ENCODE data around the gene EML5.
"Not testable (repeated sequence)": the region's sequence is repeated elsewhere in the genome, so short reads cannot be mapped to it uniquely, and the experiment has no call there.

EML5 gene

DNA sequence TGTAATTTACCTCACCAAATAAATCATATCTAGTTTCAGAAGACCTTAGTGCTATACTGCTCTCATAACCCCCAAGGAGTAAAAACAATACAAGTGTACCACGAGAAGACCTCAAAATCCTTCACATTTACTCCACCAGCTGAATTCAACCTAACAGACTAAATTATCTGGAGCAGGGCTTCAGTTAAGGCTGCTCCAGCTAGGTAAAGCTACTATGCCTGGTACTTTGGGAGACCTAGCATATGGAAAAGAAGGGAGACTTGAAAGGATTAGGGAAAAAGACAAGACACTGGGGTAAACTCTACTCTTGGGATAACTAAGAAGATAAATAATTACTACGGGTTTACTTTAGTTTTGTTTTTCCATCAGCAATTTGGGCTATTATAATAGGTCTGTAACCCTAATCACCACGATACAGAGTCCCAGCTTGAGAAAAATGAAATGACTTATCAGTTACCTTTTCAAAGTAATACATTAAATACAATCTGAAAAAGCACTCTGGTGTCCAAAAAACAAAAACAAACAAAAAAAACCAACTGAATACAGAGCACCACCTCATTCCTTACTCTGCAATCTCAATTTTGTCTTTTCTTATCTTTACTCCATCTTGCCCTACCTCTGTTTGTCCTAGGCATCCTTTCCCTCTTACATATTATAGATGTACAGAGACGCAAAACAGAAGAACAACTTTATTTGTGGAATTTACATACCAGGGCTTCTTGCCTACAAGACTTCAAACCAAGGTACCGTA is 2.1 kb downstream of the EML5 start:
- H3K9me3 ChIP-seq (ENCODE audit: control insufficient read depth, low read length), result no peaks in the 10 kb centered on the region
- H3K36me3 ChIP-seq (ENCODE audit: control insufficient read depth, insufficient read depth, low read length), result no peaks in the 10 kb centered on the region
- peaks cover 5% of the 10 kb centered on the region for H3K4me1 ChIP-seq
- no peak overlapping the region for H3K4me3 ChIP-seq (ENCODE audit: low read depth, low read length)
- H2AFZ ChIP-seq, result no peak overlapping the region
- H3K79me2 ChIP-seq, result no peaks in the 10 kb centered on the region
- TF ChIP-seq, protein P1, sequence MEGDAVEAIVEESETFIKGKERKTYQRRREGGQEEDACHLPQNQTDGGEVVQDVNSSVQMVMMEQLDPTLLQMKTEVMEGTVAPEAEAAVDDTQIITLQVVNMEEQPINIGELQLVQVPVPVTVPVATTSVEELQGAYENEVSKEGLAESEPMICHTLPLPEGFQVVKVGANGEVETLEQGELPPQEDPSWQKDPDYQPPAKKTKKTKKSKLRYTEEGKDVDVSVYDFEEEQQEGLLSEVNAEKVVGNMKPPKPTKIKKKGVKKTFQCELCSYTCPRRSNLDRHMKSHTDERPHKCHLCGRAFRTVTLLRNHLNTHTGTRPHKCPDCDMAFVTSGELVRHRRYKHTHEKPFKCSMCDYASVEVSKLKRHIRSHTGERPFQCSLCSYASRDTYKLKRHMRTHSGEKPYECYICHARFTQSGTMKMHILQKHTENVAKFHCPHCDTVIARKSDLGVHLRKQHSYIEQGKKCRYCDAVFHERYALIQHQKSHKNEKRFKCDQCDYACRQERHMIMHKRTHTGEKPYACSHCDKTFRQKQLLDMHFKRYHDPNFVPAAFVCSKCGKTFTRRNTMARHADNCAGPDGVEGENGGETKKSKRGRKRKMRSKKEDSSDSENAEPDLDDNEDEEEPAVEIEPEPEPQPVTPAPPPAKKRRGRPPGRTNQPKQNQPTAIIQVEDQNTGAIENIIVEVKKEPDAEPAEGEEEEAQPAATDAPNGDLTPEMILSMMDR (IDR thresholded peaks at IDR 0.05), result no peak
- no peak overlapping the region for H3K9ac ChIP-seq
- no peak overlapping the region for H3K4me2 ChIP-seq (ENCODE audit: low read length)
- H3K27me3 ChIP-seq (ENCODE audit: control insufficient read depth, insufficient read depth, low read length), result no peaks in the 10 kb centered on the region
- H3K27ac ChIP-seq, result no peak overlapping the region

DNA sequence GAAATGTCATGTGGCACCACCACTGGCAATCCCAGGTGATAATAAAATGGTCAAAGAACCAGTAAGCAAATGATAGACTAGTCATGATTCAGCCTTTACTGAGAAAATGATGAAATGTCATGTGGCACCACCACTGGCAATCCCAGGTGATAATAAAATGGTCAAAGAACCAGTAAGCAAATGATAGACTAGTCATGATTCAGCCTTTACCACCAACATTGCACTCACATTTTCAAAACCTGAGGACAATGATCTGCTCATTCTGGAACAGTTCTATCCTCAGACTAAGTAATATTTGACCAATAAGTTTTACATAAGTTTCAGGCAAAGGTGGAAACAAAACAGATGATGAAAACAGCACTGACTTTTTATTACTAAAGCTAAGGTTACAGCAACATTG is 3.2 kb downstream of the EML5 start:
- H3K27me3 ChIP-seq (ENCODE audit: control insufficient read depth, insufficient read depth, low read length); H2AFZ ChIP-seq; H3K4me1 ChIP-seq; H3K4me3 ChIP-seq (ENCODE audit: low read depth, low read length); H3K9ac ChIP-seq; H3K79me2 ChIP-seq; H3K9me3 ChIP-seq (ENCODE audit: control insufficient read depth, low read length); H3K4me2 ChIP-seq (ENCODE audit: low read length); H3K36me3 ChIP-seq (ENCODE audit: control insufficient read depth, insufficient read depth, low read length); H3K27ac ChIP-seq: not testable (repeated sequence)

DNA sequence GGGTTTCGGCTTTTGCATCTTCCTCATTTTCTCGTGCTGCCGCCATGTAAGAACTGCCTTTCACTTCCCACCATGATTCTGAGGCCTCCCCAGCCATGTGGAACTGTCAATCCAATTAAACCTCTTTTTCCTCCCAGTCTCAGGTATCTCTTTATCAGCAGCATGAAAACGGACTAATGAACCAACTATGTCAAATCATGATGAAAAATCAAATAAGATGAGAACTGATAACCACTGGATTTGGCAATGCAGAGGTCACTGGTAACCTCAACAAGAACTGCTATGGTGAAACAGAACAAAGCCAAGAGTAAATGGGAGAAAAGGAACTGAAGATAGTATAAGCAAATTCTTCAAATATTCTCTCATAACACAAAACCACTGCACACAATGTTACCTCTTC is 6.0 kb downstream of the EML5 start:
- Histone ChIP-seq H3K9me3 (ENCODE audit: control insufficient read depth, low read length) (no peaks in the 10 kb centered on the region), H3K9ac (no peak overlapping the region), H3K79me2 (peaks cover 7% of the 10 kb centered on the region), H3K4me1 (peaks cover 5% of the 10 kb centered on the region), H3K27me3 (ENCODE audit: control insufficient read depth, insufficient read depth, low read length) (no peaks in the 10 kb centered on the region), H3K36me3 (ENCODE audit: control insufficient read depth, insufficient read depth, low read length) (no peaks in the 10 kb centered on the region), H3K27ac (no peak overlapping the region), H2AFZ (no peak overlapping the region), H3K4me2 (ENCODE audit: low read length) (no peak overlapping the region), H3K4me3 (ENCODE audit: low read depth, low read length) (no peak overlapping the region)
- TF ChIP-seq, protein P1 (IDR thresholded peaks at IDR 0.05), result no peak

DNA sequence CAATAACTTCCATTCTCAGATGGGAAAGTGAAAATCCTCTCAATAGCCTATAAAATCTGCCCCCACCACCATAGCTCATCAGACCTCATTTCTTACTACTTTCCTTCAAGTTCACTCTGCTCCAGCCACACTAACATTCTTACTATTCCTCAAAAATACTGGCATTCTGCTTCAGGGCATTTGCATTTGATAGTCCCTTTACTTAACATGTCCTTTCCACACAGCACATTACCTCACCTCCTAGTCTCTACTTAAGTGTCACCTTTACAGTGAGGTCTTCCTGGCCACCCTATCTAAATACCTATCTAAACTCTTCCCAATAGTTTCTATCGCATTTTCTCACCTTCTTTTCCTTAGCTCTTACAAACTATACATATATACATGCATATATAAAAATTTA is 6.8 kb downstream of the EML5 start:
- no peaks in the 10 kb centered on the region for H3K27me3 ChIP-seq (ENCODE audit: control insufficient read depth, insufficient read depth, low read length)
- TF ChIP-seq, protein P1 (IDR thresholded peaks at IDR 0.05), result no peak
- no peak overlapping the region for H3K27ac ChIP-seq
- H3K9ac ChIP-seq, result no peak overlapping the region
- no peaks in the 10 kb centered on the region for H3K9me3 ChIP-seq (ENCODE audit: control insufficient read depth, low read length)
- H3K4me2 ChIP-seq (ENCODE audit: low read length), result no peak overlapping the region
- no peak overlapping the region for H3K4me3 ChIP-seq (ENCODE audit: low read depth, low read length)
- H2AFZ ChIP-seq, result no peak overlapping the region
- no peaks in the 10 kb centered on the region for H3K4me1 ChIP-seq
- peaks cover 7% of the 10 kb centered on the region for H3K79me2 ChIP-seq
- no peaks in the 10 kb centered on the region for H3K36me3 ChIP-seq (ENCODE audit: control insufficient read depth, insufficient read depth, low read length)

DNA sequence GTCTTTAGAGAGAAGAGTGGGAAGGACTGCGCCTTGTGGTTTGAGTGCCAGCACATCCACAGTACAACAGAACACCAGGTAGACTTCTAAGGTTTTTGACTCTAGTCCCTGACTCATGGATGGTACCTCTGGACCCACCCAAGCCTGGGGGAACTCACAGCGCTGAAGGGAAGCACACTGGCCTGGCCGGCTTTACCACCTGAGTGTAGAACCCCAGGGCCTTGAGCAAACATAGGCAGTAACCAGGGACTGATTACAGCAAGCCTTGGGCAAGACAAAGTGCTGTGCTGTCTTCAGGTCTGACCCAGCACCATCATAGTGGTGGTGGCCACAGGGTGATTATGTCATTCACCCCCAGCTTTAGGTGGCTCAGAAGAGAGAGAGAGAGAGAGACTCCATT is 17.2 kb downstream of the EML5 start:
- H3K36me3 ChIP-seq (ENCODE audit: control insufficient read depth, insufficient read depth, low read length), result no peaks in the 10 kb centered on the region
- H3K79me2 ChIP-seq, result no peaks in the 10 kb centered on the region
- no peak overlapping the region for H3K4me2 ChIP-seq (ENCODE audit: low read length)
- no peak overlapping the region for H3K4me3 ChIP-seq (ENCODE audit: low read depth, low read length)
- no peak overlapping the region for H2AFZ ChIP-seq
- H3K27ac ChIP-seq, result no peak overlapping the region
- no peaks in the 10 kb centered on the region for H3K27me3 ChIP-seq (ENCODE audit: control insufficient read depth, insufficient read depth, low read length)
- no peak overlapping the region for H3K9ac ChIP-seq
- TF ChIP-seq, protein P1 (IDR thresholded peaks at IDR 0.05), result no peak
- H3K4me1 ChIP-seq, result no peaks in the 10 kb centered on the region
- H3K9me3 ChIP-seq (ENCODE audit: control insufficient read depth, low read length), result no peaks in the 10 kb centered on the region
